ENCODE measurements around the gene MDK.
A peak's percentile ranks its signal among the peaks of the same experiment; 100 is the strongest.
"Not testable (repeated sequence)": the region's sequence is repeated elsewhere in the genome, so short reads cannot be mapped to it uniquely, and the experiment has no call there.

The MDK gene

GRCh38 chr11:46369458-46370152 is 11.9 kb upstream of the MDK start:
- DNase-seq (ENCODE audit: low read depth), result peak; percentile 46

- DNase-seq (ENCODE audit: low read depth), result no peak
Observed at GRCh38 chr11:46370253-46370652, 11.2 kb upstream of the MDK start.

GRCh38 chr11:46371262-46371661 is 10.2 kb upstream of the MDK start:
- DNase-seq (ENCODE audit: low read depth), result not testable (repeated sequence)

- no peak for DNase-seq (ENCODE audit: low read depth)
Observed at GRCh38 chr11:46372086-46372485, 9.4 kb upstream of the MDK start.

GRCh38 chr11:46372501-46372900 is 9.0 kb upstream of the MDK start:
- DNase-seq (ENCODE audit: low read depth), result not testable (repeated sequence)

GRCh38 chr11:46373787-46374740 is 7.4 kb upstream of the MDK start:
- no peak for DNase-seq (ENCODE audit: low read depth)

GRCh38 chr11:46374815-46375214 is 6.7 kb upstream of the MDK start:
- DNase-seq (ENCODE audit: low read depth), result no peak

- DNase-seq (ENCODE audit: low read depth), result no peak
Observed at GRCh38 chr11:46375392-46376101, 5.9 kb upstream of the MDK start.

GRCh38 chr11:46376258-46377050 is 5.0 kb upstream of the MDK start:
- no peak for DNase-seq (ENCODE audit: low read depth)

- no peak for DNase-seq (ENCODE audit: low read depth)
Observed at GRCh38 chr11:46377290-46377689, 4.2 kb upstream of the MDK start.

GRCh38 chr11:46377831-46378230 is 3.6 kb upstream of the MDK start:
- DNase-seq (ENCODE audit: low read depth), result no peak

- DNase-seq (ENCODE audit: low read depth), result no peak
Observed at GRCh38 chr11:46378296-46378695, 3.2 kb upstream of the MDK start.

- DNase-seq (ENCODE audit: low read depth), result no peak
Observed at GRCh38 chr11:46378811-46379481, 2.5 kb upstream of the MDK start.

- DNase-seq (ENCODE audit: low read depth), result not testable (repeated sequence)
Observed at GRCh38 chr11:46379482-46380293, 1.8 kb upstream of the MDK start.

GRCh38 chr11:46380340-46381047 is 975 bp upstream of the MDK start:
- peak; percentile 51 for DNase-seq (ENCODE audit: low read depth)

- DNase-seq (ENCODE audit: low read depth), result no peak
Observed at GRCh38 chr11:46381819-46382645, 563 bp downstream of the MDK start.

- no peak for DNase-seq (ENCODE audit: low read depth)
Observed at GRCh38 chr11:46382646-46383403, 1.4 kb downstream of the MDK start.

- DNase-seq (ENCODE audit: low read depth), result no peak
Observed at GRCh38 chr11:46383404-46383758, 1.9 kb downstream of the MDK start.

Measured in activated T-cell treated with anti-CD3 and anti-CD28 coated beads for 24 hours (primary cell).